HG03039 (cell line): ENCODE measurements around the gene ATF3.
A peak's percentile ranks its signal among the peaks of the same experiment; 100 is the strongest.
"Not testable (repeated sequence)": the region's sequence is repeated elsewhere in the genome, so short reads cannot be mapped to it uniquely, and the experiment has no call there.

ENCODE experiments used
- ATAC-seq: cut with Tn5 transposase; IDR thresholded peaks from one replicate; pipeline ENCODE4 v1.9.1; 2021; ENCODE audit warnings: mild to moderate bottlenecking, moderate library complexity; ENCODE audit not compliant: unreplicated experiment

ATF3 gene

DNA sequence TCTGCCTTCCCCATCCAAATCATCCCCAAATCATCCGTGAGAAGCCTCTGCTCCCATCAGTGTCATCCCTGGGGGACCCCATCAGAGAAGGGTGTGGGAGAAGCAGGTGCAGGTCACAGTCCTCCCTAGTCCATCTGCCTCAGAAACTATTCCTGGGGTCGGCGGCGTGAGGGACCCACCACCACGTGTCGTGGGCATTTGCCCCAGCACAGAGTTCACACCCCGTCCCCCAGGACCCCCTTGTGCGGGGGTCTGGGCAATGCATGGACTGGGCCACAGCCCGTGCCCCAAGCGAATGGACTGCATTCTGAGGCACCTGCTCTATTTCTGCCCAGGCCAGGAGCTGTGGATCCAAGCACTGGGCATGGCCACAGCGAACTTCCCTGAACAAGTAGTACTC is 38.4 kb downstream of the ATF3 start:
- ATAC-seq: no peak

DNA sequence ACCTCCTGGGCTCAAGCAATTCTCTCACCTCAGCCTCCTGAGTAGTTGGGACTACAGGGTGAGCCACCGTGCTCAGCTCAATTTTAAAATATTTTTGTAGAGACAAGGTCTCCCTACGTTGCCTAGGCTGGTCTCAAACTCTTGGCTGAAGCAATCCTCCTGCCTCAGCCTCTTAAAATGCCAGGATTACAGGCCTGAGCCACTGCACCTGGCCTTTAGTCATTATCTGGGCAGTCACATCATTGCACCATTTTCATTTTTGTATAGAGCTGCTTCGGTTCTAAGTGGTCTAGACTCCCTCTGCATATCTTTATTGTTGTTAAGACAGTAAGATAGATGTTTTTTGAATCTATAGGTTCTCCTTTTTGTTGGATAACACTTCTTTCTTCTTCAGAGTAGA is 39.9 kb downstream of the ATF3 start:
- no peak for ATAC-seq

DNA sequence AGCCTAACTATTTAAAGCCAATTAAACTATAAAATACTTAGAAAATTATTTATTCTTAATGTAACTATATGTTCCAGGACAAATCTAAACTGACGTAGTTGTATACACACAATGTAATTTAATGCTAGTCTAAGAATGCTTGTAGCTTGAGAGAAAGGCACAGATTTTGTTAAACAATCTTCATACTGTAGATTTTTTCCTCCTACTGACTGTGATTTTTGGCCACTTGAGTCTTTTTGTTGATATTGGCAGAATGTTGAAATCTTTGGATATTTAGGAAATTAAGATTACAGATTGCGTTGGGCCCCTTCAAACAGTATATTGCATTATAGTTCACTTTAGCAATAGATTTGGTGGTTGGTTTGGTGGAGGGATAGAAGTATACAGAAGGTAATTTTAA is 40.5 kb downstream of the ATF3 start:
- ATAC-seq: no peak

DNA sequence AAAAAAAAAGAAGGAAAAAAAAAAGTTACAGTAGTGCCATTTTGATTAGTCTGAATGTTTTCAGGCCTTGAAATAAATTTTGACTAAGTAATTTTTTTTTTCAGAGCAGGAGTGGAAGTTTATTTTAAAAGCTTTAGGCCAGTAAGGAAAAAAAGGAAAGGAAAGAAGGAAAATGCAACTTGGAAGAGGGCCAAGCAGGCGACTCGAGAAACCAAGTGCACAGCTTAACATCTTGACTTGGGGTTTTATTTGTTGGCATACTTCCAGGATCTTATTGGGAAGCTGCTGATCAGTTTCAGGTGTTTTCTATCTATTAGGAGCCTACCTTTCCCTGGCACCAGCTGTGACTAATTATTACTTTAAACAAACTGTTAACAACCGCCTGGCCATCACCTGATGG is 41.7 kb downstream of the ATF3 start:
- ATAC-seq: no peak

DNA sequence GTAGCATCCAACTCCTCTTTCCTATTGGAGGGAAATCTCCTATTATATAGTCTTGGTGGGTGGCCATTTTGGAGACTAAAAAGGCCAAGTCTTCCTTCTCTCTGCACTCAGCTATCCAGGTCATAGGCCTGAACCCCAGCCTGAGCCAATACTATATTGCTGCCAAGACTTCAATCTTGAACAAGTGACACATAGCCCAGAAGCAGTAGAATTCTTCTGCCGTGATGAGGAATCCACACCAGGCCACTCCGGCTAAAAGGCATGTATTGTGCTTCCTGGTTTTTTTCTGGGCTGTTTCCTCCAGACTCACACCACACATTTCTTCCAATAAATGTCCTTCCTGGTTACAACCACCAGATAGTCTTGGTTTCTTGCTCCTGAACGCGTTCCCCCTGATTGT is 43.0 kb downstream of the ATF3 start:
- ATAC-seq: no peak

DNA sequence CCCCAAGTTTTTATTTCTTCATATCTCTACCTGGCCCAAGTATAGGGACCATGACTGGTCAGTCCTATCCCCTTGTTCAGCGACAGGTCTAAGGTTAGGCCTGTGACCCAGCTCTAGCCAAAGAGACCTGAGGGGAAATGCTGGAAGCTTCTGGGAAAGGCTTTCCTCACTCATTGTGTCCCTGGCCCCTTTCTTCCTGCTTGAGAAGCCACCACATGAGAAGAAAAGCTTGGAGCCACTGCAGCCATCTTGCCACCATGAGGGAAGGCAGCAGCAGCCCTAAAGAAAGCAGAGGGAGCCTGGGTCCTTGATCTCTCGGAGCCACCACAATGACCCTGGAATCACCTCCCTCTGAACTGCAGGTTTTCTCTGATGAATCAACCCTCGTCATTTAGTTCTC is 43.4 kb downstream of the ATF3 start:
- no peak for ATAC-seq

DNA sequence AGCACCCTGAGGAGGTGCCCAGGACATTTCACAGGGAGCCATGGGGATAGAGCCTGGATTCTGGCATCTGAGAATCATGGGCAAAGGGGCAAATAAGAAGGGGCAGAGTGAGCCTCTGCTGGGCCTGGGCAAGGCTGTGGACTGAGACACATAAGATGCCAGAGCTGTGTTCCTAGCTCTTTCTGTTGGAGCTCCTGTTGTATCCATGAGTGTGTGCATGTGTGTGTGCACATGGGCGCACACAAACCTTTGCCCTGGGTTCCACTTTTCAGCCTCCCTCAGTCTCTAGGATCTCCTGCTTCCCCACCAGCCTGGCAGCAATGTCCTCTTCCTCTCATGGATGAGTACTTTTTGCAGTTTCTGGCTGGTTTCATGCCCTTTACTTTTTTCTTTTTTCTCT is 44.0 kb downstream of the ATF3 start:
- ATAC-seq: no peak

DNA sequence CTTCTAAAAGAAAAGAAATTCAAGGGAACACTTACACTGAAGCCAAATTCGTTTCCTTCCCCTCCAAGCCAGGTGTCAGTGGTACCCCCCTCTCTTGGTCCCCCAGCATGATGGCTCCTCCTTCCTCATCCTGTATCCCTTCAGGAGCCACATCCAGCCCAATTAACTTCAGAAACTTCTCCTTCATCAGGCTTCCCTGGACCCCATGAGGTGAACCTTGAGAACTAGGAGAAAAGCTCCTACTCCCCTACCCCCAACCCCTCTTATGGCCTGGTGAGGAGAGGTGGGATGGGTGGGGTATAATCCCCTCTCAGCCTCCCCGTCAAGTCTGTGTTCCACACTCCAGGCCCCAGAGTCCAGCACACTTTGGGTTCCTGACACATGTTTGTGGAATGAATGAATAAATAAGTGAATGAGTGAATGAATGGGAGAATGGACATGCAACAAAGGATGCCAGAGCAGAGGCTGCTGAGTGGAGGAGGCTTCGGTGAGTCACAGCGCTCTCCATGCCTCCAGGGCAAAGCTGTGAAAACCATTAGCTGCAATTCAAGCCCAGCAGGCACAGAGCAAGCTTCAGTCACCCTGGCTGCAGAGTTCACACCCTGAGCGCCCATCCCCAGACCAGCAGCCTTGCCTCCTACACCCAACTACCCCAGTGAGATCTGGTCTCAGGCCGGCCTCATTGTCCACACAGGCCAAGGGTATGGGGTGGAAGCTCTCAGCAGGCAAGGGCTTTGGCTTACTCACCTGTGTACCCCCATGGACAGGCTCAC is 47.3 kb downstream of the ATF3 start:
- ATAC-seq: no peak

DNA sequence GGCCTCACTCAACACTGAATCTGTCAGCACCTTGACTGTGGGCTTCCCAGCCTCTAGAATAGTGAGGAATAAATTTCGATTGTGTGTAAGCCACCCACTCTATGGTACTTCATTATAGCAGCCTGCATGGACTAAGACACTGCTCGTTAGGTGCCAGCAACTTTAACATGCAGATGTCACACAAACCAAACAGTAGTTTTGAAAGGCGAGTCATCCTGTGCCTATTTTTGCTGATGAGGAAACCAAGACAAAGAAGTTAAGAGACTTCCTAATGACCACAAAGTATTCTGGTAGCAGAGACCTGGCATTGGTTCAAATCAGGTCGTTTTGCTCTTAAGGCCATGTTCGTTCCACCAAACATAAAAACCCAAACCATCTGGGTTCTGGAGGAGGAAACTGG is 48.2 kb downstream of the ATF3 start:
- ATAC-seq: no peak

DNA sequence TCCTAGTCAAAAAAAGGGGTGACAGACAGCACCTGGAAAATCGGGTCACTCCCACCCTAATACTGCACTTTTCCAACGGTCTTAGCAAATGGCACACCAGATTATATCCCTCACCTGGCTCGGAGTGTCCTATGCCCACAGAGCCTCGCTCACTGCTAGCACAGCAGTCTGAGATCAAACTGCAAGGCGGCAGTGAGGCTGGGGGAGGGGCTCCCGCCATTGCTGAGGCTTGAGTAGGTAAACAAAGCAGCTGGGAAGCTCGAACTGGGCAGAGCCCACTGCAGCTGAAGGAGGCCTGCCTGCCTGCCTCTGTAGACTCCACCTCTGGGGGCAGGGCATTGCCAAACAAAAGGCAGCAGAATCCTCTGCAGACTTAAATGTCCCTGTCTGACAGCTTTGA is 49.7 kb downstream of the ATF3 start:
- ATAC-seq: not testable (repeated sequence)

DNA sequence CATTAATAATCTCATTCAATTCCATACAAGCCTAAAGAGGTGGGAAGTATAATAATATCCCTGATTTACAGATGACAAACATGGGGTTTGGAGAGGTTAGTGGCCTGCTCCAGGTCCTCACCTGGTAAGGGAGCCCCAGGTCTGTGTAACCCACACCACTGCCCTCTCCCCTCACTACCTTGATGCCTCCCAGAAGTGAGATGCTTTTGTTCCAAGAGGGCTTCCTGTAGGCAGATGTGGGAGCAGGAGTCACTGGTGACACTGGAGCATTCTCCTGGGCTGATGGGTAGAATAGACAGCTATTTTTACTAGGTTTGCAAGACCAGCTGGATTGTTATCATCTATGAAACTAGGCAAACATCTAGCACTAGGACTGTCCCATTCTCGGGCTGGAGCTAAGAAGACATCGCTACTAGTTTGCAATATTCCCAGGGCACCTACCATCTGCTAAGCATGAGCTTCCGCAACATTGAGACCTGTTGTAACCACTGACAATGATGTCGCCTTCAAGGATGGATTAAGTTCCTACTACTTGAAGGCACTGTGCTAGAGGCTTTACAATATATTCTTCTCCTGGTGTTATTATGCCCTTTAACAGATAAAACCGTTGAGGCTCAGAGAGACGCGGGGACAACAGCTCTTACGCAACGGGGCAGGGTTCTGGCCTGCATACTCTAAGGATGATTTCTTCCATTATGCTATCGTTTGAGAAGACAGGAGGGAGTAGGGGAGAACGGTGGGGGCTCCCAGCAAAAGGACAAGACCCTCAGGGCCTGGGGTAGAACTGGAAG is 56.0 kb downstream of the ATF3 start:
- no peak for ATAC-seq

DNA sequence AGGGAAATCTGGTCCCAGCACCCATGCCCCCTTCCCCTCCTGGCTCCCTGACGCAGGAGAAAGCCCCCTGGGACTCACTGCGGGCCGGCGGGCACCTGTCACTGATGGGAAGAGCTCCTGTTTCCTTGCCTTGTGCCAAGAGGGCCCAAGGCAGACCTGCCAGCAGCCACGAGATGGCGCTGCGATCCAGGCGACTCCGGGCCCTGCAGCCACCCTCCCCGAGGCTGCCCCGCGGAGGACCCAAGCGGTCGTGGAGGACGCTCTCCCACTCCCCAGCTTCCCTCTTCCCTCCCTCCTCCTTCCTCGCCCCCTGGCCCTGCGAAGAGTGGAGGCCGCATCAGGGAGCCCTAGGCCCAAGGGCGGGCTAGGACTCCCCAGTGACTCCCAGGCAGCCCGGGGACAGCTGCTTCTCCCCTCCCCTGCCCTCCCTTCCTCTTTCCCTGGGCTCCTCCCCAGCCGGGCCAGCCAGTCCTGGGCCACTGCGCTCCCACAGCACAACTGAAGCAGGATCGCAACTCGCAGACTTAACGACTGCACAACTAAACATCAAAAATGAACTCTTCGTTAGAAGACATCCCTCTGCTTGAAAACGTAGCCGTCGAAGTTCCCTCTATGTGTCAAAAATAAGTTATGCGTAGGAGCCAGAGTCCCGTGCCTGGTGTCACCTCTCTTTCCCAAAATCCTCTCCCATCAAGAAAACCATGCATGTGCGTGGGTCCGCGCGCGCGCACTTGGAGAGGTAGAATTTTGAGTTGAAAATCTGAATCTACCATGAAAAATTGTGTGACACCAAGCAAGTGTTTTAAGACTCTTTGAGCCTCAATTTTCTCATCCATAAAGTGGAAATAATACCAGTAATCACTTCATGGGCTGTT is 56.9 kb downstream of the ATF3 start:
- peak; percentile 84 for ATAC-seq

DNA sequence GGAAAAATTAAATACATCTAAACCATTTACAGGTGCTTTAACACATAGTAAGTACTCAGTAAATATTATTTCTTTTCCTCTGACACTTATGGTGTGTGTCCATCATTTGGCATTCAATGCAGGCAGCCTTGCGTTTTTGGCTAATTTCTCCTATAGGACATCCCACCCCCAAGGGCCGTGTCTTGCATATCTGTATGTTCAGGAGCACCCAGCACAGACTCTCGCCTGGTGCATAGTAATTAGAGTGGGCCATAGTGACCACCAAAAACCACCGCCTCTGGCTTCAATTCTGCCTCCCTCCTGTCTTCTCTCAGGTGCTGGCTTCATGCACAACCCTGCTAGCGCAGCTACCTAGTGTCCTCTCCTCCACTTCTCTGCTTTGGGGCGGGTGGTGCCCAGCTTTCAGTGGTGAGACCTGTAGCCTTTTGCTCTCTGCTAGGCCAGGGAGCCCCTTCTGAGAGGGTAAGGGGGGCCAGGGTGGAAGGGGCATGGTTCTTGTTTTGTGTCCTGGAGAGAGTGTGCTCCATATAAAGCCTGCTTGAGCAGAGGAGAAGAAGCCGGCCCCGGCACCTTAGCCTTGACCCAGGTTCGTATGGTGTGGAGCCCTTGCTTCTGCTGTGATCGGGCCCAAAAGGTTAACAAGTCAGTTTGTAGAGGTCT is 57.7 kb downstream of the ATF3 start:
- ATAC-seq: no peak

DNA sequence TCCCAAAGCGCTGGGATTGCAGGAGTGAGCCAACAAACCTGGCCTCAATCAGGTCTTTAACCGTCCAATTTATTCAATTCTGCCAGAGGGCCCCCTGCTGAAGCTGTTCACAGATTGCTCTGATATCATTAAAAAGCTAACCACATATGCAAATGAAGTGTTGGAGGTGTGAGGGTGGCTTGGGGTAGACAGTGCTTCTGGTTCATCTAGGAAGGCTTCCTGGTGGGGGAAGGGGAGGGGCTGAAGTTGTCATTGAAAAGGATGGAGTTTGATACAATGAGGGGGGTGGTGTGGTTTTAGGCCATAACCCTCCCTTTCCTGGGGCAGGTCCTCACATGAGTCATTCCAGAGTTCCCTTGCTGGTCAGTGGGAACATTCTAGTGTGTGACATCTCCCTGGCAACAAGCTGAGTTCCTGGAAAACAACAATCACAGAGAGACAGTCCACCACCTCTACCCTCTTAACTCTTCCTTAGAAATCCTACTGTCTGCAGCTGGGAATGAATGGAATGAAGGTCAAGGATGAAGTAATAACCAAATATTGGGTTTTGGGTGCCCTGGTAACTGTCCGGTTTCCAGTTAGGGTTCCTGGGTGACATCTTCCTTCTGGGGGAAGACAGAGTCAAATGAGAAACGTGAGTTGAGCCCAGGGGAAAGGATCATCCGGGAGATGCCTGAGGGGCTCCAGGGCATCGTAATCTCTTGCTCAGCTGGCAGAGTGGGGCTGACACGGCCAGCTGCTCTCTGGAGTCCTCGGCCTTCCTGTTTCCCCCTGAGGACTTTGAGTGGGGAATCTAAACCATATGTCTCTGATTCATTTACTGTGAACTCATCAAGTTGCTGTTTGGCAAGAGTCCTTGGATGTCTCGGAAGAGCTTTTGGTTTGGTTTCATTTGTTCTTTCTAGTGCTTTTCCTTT is 58.9 kb downstream of the ATF3 start:
- no peak for ATAC-seq

DNA sequence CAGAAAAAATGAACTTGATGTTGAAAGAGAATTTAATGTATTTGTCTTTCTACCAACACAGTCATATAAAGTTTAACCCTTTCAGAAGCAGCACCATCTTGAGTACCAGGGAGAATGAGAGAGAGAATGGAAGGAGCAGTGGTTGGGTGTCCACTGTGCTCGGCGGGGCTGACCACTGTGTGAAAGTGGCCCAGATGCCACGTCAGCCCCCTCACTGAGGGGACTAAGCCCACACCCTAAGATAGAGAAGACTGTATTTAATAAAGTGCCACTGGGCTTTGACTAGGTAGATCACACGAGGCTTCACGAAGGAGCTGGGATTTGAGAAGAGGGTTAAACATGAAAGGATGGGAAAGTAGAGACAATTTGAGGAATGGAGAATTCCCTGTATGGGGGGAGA is 59.9 kb downstream of the ATF3 start:
- ATAC-seq: no peak

DNA sequence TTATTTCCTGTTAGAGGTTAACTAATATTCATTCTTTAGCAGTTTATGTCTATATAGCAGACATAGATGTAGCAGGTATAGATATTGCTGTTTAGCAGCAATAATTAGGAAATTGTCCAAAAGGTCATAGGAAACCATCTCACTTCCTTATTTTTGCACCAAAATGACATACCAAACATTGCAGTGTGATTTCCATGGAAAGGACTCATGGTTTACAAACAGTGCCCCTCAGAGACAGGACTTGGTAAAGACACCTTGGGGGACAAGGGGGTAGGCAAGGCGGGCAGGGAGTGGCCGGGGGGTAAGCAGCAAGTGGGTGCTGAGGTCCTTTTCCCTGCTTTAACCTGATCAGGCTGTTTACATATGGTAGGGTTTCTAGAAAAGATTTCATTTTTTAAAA is 60.5 kb downstream of the ATF3 start:
- no peak for ATAC-seq

DNA sequence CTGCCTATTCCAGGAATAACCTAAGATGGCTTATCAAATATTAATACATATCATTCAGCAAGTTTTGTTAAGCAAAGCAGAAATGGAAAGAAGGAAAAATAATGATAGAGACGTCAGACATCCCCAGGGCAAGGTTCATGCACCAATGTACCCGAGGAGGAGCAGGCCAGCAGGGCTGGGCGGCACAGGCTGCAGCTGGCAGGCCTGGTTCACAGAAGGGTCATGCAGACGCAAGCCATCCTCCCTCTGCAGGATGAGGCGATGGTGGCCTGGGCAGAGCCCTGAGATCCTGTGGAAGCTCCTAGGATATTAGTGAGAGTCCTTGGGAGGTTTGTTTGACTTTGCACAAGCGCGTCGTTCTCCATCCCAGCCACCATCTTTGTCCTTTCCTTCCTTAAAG is 61.0 kb downstream of the ATF3 start:
- no peak for ATAC-seq

DNA sequence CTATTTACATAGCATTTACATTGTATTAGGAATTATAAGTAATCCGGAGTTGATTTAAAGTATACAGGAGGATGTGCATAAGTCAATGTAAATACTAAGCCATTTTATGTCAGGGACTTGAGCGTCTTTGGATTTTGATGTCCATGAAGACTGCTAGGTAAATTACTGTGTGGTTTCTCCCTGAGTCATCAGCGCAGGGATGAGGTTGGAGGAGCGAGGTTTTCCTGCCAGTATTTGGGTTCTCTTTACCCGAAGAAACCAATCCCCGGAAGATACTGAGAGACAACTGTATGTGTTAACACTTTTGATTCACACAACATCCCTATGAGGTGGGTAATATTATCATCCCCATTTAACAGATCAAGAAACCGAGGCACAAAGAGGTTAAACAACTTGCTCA is 61.7 kb downstream of the ATF3 start:
- no peak for ATAC-seq
